WTC11 (cell line): Measurements from ENCODE around the gene LHX4.

Experiments used
- CTCF ChIP-seq: fragments of 200-600 bp; IDR thresholded peaks from 2 replicates; pipeline ENCODE4 v1.8.0; 2022; ENCODE audit warnings: antibody characterized with exemption
- TCF7 ChIP-seq: sonication (generic); formaldehyde crosslinking; IDR thresholded peaks from 2 replicates; pipeline ENCODE4 v1.8.0; 2022; ENCODE audit warnings: mild to moderate bottlenecking, low read depth, missing genetic modification reagents, moderate library complexity

GRCh38 chr1:180278194-180278515 is 48.1 kb downstream of the LHX4 start:
- TF ChIP-seq CTCF (no peak), TCF7 (no peak)
